Measurements from ENCODE around the gene MAGI1.
A peak's percentile ranks its signal among the peaks of the same experiment; 100 is the strongest.

MAGI1 gene

DNA sequence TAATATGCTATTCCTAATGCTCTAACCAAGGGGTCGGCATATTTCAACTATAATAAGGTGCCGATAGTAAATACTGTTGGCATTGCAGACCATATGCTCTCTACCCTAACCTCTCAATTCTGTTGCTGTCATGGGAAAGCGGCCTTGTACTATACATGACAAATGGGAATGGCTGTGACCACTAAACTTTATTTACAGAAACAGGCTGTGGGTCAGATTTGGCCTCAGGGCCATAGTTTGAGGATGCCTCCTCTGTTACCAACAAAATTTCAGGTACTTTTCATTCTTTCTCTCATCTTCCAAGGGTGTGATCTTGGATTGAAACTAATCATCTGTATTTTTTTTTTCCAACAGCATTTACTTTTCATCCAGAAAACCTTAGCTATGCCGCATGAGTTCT is 242.0 kb downstream of the MAGI1 start:
- no peak for DNase-seq (ENCODE audit: low read depth)
- TF ChIP-seq, protein P1, sequence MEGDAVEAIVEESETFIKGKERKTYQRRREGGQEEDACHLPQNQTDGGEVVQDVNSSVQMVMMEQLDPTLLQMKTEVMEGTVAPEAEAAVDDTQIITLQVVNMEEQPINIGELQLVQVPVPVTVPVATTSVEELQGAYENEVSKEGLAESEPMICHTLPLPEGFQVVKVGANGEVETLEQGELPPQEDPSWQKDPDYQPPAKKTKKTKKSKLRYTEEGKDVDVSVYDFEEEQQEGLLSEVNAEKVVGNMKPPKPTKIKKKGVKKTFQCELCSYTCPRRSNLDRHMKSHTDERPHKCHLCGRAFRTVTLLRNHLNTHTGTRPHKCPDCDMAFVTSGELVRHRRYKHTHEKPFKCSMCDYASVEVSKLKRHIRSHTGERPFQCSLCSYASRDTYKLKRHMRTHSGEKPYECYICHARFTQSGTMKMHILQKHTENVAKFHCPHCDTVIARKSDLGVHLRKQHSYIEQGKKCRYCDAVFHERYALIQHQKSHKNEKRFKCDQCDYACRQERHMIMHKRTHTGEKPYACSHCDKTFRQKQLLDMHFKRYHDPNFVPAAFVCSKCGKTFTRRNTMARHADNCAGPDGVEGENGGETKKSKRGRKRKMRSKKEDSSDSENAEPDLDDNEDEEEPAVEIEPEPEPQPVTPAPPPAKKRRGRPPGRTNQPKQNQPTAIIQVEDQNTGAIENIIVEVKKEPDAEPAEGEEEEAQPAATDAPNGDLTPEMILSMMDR (IDR thresholded peaks at IDR 0.05; ENCODE audit: insufficient read depth, low read depth, low read length, missing control alignments): no peak
- H3K4me3 ChIP-seq (ENCODE audit: low read length): no peak overlapping the region

GRCh38 chr3:65795166-65795565 is 243.6 kb downstream of the MAGI1 start:
- no peak overlapping the region for H3K4me3 ChIP-seq (ENCODE audit: low read length)
- TF ChIP-seq, protein P1 (IDR thresholded peaks at IDR 0.05; ENCODE audit: insufficient read depth, low read depth, low read length, missing control alignments): no peak
- DNase-seq (ENCODE audit: low read depth): no peak

GRCh38 chr3:65793495-65794200 is 245.1 kb downstream of the MAGI1 start:
- H3K4me3 ChIP-seq (ENCODE audit: low read length): no peak overlapping the region
- TF ChIP-seq, protein P1 (IDR thresholded peaks at IDR 0.05; ENCODE audit: insufficient read depth, low read depth, low read length, missing control alignments): no peak
- DNase-seq (ENCODE audit: low read depth): peak; percentile 57

DNA sequence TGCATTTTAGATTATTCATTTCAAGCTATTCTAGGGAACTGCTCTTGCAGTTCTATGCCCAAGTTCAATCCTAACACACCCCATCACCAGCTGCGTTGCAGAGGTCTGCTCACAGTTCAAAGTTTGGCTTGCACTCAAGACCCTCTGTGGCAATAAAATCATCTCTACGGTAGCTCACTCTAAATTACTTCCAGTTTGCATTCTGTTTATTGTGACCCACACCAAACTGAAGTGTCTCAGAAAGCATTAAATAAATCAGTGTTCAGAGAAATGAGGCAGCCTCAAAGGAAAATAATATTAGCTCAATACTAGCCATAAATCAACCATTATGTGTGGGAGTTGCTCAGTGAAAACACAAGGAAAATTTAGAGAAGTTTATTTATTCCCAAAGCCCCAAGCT is 250.3 kb downstream of the MAGI1 start:
- DNase-seq (ENCODE audit: low read depth): no peak
- TF ChIP-seq, protein P1 (IDR thresholded peaks at IDR 0.05; ENCODE audit: insufficient read depth, low read depth, low read length, missing control alignments): no peak

GRCh38 chr3:65787827-65788226 is 250.9 kb downstream of the MAGI1 start:
- DNase-seq (ENCODE audit: low read depth): no peak
- TF ChIP-seq, protein P1 (IDR thresholded peaks at IDR 0.05; ENCODE audit: insufficient read depth, low read depth, low read length, missing control alignments): no peak
- no peak overlapping the region for H3K4me3 ChIP-seq (ENCODE audit: low read length)

More for the DNA sequence above, 250.3 kb downstream of the MAGI1 start:
- H3K4me3 ChIP-seq (ENCODE audit: low read length): no peak overlapping the region

GRCh38 chr3:65787340-65787739 is 251.4 kb downstream of the MAGI1 start:
- H3K4me3 ChIP-seq (ENCODE audit: low read length): no peak overlapping the region
- DNase-seq (ENCODE audit: low read depth): no peak
- TF ChIP-seq, protein P1 (IDR thresholded peaks at IDR 0.05; ENCODE audit: insufficient read depth, low read depth, low read length, missing control alignments): no peak

- TF ChIP-seq, protein P1 (IDR thresholded peaks at IDR 0.05; ENCODE audit: insufficient read depth, low read depth, low read length, missing control alignments): no peak
- no peak for DNase-seq (ENCODE audit: low read depth)
- H3K4me3 ChIP-seq (ENCODE audit: low read length): no peak overlapping the region
Observed at GRCh38 chr3:65786890-65787289, 251.8 kb downstream of the MAGI1 start.

Measured in epithelial cell of esophagus (primary cell).